ENCODE data around the gene KIF5C. TPM values are rescaled to one million over a fixed set of nuclear protein-coding genes. Genes with fewer than 3 reads are reported as not detected.
A peak's percentile ranks its signal among the peaks of the same experiment; 100 is the strongest.
"Not testable (repeated sequence)": the region's sequence is repeated elsewhere in the genome, so short reads cannot be mapped to it uniquely, and the experiment has no call there.

Gene KIF5C
- total RNA-seq: 1 to 10 TPM in 1 of 2 donors, under 1 TPM in 1; 0.95 to 1.3 TPM
- long read RNA-seq, donor 1: 0 reads
- long read RNA-seq, donor 2: 0 reads

DNA sequence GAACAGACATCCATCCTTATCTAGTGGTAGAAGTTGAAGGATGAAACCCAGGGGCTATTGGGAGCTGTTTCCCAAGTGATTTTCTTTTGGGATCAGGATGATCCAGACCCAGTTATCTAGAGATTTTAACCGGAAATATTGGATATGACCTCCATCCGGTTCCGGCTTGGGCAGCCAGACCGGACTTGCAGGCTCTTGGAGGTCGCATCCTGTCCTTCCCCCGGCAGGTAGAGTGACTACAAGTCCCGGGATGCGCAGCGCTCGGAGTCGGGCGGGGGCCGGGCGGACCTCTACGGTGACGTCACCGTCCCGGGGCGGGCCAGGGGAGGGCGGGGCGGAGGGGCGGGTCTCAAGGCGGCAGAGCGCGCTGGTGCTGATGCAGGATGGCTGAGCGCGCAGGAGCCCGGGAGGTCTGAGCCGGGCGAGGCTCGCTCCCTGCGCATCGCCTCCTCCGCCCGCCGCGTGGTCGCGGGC lies at the start of gene KIF5C:
Gene KIF5C, plus strand, starts transcription at position 360 of the 474 bp plus-strand sequence. CDS start 391 bp downstream, outside the sequence.
- intact Hi-C loops (cut with DNase I): no loop called here
- DNase-seq (ENCODE audit: low spot score): peak; percentile 92

DNA sequence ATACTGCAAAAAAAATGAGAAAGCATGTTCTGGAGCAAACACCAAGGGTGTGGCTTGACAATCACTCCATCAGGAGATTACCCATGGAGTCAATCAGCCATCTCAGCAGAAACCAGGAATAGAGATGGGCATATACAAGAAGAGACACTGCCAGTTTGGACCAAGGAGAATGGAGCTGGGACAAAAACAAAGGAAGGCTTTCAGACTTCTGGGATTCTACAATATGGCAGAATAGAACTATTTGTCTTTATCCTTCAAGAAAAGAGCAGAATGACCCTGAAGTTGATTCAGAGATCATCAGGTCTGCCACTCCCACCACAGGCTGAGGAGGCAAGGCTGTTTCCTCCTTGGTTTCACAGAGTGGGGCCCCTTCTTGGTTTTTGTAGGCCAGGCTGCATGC lies 48.2 kb upstream of the KIF5C start:
- intact Hi-C loops (cut with DNase I): no loop called here
- no peak for DNase-seq (ENCODE audit: low spot score)

DNA sequence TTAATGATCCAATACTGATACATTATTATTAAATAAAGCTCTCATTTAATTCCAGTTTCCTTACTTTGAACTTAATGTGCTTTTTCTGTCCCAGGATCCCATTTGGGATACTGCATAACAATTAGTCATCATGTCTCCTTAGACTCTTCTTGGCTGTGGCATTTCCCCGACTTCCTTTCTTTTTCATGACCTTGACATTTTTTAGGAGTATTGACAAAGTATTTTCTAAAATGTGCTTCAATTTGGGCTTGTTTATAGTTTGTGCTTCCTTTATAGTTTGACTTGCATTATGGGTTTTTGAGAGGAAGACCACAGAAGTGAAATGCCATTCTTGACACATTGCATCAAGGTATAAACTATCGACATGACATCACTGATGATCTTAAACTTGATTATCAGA lies 46.1 kb upstream of the KIF5C start:
- DNase-seq (ENCODE audit: low spot score): no peak
- intact Hi-C loops (cut with DNase I): no loop called here

DNA sequence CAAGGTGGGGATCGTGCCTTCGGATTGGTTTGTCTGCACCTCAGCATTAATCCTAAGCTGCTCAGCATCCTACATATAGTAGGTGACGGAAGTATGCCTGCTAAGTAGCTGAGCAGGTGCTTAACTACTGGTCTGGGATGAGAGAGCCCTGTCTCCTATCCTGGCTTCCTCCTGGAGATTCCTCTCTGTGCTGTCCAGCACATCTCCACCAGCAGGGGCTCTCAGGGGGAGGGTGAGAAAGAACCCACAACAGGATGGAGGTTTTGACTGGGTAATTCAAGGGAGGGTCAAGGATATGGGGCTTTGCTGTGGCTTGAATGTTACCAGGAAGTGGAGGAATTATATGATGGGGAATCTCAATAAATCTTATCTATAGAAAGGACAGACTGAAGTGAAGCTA lies 45.4 kb upstream of the KIF5C start:
- intact Hi-C loops (cut with DNase I): no loop called here
- no peak for DNase-seq (ENCODE audit: low spot score)

DNA sequence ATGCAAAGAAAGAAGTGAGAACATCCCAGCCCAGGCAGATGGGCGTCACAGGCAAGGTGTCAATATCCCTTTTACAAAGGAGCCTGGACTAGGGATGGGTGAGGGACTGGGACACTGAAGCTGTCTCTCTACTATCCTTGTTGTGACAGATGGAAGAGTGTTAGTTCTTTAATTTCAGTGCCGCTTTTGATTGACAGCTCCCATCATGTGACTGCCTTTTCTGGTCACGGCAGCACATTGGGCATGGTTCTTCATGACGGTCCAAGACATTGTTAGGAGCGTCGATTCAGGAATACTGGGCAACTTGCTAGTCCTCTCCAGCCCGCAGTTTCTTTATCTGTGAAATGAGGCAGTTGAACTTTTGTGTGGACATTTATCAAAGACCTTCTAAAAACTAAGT lies 42.4 kb upstream of the KIF5C start:
- DNase-seq (ENCODE audit: low spot score): no peak
- intact Hi-C loops (cut with DNase I): no loop called here

DNA sequence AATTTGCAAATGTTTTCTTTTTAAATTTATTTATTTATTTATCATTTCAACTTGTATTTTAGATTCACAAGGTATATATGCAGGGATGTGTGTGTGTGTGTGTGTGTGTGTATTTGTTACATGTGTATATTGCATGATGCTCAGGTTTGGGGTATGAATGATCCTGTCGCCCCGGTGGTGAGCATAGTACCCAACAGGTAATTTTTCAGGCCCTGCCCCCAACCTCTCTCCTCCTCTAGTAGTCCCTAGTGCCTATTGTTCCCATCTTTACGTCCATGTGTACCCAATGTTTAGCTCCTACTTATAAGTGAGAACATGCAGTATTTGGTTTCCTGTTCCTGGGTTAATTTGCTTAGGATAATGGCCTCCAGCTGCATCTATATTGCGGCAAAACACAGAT lies 33.0 kb upstream of the KIF5C start:
- DNase-seq (ENCODE audit: low spot score): no peak
- intact Hi-C loops (cut with DNase I): no loop called here

DNA sequence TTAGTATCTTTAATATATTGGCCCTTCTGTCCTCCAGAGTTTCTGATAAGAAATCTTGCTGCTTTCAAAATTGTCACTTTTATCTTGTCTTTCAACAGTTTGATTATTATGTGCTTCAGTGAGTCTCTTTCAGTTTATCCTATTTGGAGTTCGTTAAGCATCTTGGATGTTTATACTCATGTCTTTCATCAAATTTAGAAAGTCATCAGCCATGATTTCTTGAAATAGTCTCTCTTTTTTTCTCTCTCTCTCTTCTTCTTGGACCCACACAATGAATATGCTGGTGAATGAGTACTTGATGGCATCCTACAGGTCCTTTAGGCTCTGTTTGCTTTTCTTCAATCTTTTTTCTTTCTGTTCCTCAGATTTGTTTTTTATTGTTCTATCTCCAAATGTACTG lies 26.9 kb upstream of the KIF5C start:
- DNase-seq (ENCODE audit: low spot score): no peak
- intact Hi-C loops (cut with DNase I): no loop called here

DNA sequence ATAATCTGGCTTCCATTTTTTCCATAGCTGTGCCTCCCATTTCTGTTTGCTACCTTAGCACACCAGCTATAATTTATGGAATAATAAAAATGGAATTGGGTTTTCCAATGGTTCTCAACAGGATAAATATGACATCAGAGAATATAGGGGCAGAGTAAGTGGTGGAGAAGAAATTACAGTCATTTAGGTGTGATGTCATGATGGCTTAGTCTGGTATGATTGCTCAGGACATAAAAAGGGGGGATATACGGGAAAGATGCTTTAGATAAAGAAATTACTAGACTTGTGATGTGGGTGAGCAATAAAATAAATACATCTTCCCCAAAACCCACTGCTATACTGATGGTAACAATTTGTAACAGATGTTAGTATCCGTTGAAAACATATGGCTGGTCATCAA lies 21.6 kb upstream of the KIF5C start:
- intact Hi-C loops (cut with DNase I): no loop called here
- DNase-seq (ENCODE audit: low spot score): no peak

DNA sequence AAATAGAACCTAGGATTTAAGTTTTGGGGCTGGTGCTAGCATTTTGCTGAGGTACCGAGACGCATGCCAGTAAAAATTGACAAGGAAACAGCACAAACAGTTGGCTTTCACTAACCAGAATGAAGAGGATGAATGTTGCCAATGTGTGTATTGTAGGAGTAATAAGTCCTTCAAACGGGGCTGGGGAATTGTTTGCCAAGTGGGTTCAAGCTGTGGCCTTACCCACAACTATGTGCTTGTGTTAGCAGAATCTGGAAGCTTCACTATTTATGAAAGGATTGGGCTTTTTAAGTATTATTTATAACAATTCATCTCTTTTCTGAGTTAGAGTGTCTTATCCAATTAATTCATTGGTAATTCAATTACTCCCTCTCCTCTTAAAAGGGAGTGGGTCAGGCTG lies 15.0 kb upstream of the KIF5C start:
- intact Hi-C loops (cut with DNase I): no loop called here
- DNase-seq (ENCODE audit: low spot score): no peak

DNA sequence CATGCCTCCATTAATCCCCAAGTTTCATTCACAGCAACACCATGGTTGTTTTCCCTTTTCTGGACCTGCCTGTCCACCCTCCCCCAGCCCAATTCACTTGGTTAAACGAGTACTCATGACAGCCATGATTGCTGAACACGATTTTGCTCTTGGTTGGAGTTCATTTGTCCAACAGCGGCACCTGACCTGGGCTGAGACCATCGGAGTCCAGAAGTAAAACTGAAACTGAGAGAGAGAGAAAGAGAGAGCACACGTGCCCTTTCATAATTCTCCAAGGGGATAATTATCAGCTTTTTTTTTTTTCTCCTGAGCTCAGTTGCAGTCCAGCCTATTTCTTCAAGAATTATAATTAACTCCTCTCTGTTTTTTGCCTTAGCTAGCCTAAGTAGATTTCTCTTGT lies 13.7 kb upstream of the KIF5C start:
- intact Hi-C loops (cut with DNase I): no loop called here
- no peak for DNase-seq (ENCODE audit: low spot score)

DNA sequence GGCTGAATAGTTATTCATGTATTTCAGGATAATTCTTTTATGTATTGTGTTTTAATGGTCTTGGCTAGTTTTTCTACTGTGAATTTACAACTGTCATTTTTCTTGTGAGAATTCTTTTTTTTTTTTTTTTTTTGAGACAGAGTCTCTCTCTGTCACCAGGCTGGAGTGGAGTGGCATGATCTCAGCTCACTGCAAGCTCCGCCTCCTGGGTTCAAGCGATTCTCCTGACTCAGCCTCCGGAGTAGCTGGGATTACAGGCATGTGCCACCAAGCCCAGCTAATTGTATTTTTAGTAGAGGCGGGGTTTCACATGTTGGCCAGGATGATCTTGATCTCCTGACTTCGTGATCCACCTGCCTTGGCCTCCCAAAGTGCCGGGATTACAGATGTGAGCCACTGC lies 12.5 kb upstream of the KIF5C start:
- DNase-seq (ENCODE audit: low spot score); intact Hi-C loops (cut with DNase I): not testable (repeated sequence)

DNA sequence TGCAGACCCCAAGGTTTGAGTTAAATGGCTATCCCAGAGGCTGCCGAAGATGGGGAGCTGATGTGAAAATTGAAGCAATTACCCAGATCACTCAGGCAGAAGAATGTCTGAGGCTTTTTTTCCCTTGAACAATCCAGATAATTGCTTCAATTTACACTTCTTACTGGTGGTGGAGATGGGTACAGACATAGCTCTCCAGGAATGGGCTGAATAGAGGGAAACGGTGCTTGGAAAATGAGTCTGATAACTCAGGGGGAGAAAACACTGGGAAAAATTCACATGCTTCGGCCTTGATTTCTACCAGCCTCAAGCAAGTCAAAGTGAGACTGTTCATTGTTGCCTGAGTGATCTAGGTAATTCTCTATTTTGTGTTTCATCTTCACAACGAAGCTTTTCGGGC lies 9.5 kb upstream of the KIF5C start:
- DNase-seq (ENCODE audit: low spot score): no peak
- intact Hi-C loops (cut with DNase I): no loop called here

DNA sequence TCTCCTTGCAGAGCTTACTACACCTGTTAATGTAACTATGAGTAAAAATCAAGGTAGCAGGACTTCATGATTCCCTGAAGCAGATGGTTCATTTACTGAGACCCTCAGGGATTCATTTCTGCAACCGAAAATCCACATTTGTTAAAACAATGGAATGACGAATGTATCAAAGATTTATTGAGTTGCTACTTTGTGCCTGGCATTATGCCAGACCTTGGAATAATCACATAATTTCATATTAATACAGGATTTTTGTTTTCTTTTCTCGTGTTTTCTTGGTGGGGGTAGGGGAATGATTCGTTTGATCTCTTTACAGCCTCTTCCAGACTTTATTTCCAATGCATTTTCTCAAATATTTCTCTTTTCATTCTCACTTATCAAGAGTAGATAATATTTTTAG lies 8.9 kb upstream of the KIF5C start:
- DNase-seq (ENCODE audit: low spot score): no peak
- intact Hi-C loops (cut with DNase I): no loop called here

DNA sequence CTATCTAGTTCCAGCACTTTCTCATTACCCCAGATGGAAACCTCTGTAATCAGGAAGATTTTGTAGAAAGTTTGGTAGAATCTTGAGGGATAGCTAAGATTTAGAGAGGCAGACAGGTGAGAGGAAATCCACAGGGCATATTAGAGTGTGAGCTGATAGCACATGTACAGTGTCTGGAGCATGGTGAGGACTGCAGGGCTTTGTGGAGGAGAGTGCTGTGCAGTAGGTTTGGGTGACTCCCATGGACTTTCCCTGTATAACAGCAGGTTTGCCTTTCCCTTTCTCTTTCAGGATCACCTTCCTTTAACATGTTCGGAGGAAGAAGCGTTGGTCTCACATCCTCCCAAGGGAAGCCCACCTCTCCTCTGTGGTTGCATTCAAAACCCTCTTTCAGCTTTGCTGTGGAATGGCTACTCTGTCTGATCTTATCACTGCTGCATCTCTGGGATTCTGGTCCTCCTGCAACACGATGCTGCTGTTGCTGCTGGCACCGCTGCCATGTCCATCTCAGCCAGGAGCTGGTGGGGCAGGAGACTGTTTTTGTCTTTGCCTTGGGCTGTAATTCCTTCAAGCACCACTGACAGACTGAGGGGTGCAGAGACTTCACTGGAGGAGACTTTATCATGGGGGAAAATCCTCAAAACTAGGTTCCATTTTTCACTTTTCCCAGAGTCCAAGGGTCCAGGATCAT lies 7.8 kb upstream of the KIF5C start:
- DNase-seq (ENCODE audit: low spot score): no peak

DNA sequence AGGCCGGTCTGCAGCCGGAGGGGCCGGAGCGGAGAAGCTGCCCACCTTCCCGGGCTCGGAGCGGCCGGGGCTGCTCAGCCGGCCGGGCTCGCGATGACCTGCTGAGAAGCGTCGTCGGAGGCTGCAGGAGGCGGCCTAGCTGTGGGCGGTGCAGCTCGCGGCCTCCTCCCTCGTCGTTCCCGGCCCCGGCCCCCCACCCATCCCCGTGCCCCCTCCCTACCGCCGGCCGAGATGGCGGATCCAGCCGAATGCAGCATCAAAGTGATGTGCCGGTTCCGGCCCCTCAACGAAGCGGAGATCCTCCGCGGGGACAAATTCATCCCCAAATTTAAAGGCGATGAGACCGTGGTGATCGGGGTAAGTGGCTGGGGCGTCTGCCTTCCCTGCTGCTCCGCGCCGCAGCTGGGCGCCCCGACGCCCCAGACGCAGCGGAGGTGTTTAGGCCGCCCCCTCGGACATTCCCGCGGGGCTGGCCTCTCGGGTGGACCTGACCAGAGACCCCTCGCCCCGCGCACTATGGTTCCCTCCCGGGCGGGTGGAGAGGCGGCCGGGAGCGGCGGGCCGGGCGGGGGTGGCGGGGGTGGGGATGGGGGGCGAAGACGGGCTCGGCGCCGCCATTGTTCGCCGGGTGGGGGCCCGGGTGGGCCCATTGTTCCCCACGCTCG lies 492 bp downstream of the KIF5C start:
- intact Hi-C loops (cut with DNase I): no loop called here
- DNase-seq (ENCODE audit: low spot score): peak; percentile 76

More for the DNA sequence above, 7.8 kb upstream of the KIF5C start:
- intact Hi-C loops (cut with DNase I): no loop called here

DNA sequence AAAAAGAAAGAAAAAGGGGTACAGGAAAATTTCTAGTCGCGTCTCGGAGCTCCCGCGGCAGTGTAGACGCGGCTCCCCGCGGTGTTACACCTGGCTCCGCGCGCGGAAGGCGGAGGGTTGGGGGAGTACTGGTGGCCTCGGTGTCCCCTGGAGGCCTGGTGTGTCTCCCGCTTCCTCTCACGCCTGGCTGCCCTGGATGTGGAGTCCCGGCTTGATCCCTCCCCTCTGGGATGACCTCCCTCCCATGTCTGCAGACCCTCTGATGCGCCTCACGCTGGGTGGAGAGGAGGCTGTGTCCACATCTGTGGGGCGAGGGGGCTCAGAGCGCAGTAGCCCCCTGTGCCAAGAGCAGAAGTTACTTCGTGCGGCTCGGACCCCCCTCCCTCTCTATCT lies 1.2 kb downstream of the KIF5C start:
- intact Hi-C loops (cut with DNase I): no loop called here
- no peak for DNase-seq (ENCODE audit: low spot score)

DNA sequence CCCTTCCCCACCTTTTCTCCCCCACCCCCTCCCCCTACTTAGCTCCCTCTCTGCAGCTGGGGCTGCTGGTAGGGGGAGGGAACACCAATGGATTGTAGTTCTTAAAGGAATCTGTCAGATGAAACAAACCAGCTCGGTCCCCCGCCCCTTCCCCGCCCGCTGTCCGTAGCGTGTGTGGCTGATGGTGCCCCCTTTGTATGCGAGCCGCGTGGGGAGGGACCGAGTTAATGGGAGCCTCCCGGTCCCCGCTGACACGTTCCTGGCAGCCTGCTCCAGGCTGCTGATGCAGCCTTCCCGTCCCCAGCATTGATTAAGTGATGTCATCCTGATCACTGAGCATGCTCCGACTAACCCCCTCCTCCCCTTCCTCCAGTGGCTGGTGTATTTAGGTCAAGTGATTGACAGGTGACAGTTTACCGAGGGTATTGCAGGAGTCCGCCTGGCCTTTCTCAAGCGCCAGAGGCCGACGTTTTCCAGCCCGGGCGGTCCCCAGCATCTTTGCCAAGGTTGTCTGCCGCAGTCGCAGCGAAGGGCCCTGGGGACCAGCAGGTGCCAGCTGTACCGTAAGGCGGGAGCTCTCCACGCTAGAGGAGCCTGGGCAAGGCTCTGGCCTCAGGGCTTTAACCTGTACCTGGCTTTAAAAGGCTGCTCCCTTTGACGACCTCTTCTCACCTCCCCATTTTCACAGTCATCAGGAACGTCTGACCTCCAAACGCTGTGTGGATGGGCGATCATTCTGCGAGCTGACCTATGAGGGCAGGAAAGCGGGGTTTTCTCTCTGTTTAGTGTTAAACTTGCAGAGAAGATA lies 1.8 kb downstream of the KIF5C start:
- DNase-seq (ENCODE audit: low spot score): no peak
- intact Hi-C loops (cut with DNase I): no loop called here

DNA sequence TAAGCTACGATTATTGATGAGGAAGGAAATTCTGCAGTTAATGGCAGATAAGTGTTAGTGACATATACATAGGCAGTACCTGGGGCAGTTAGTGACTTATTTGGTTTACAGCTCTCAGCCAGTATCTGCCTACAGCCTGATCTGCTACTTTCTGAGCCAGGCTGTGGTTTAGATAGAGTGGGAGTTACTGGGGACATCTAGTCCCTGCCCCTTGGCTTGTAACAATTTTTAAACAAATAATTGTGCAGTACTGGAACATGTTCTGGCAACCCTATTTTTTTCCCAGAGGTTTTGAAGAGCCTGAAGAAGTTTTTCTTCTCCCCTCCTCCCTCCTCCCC lies 2.3 kb downstream of the KIF5C start:
- DNase-seq (ENCODE audit: low spot score): no peak
- intact Hi-C loops (cut with DNase I): no loop called here

DNA sequence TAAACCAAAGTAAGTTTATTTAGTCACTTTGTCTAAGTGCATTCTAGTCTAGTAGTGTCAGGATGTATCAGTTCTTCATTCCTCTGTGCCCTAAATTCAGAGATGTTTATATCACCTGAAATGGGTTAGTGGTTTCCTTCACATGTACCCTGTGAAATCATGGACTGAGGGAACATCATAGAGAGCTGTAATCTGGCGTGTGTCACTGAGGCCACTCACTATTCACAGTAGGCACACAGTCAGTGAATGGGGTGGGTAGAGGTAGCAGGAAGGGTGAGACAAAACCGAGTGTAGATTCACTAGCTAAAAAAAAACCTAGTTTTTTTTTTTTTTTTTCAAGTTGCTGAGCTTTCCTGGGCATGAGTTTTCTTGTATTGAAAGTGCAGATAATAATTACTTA lies 5.6 kb downstream of the KIF5C start:
- no peak for DNase-seq (ENCODE audit: low spot score)
- intact Hi-C loops (cut with DNase I): no loop called here

DNA sequence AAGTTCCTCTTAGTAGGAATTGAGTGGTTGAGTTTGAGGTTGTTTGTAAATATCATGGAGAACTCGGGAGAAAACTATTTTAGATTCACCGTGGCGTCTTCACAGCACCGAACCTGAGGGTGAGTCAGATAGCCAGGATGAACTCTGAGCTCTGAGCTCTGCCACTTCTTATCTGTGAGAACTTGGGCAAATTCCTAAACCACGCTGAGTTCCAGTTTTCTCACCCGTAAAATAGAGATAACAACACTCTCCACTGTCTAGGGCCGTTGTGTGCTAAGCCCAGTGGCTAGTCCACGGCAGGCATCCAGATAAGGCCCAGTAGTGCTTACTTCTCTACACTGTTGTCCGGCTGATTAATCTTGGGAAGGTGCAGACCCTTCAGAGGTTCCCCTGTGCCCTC lies 7.0 kb downstream of the KIF5C start:
- no peak for DNase-seq (ENCODE audit: low spot score)
- intact Hi-C loops (cut with DNase I): no loop called here

Measured in posterior vena cava (tissue), 2 donors.